Activated CD8-positive, alpha-beta memory T cell treated with anti-CD3 and anti-CD28 coated beads, Interleukin-2, amount 50 U/mL, for 4 hours (primary cell): ENCODE results near the gene TENT4B.

Source experiments
- DNase-seq: peaks from one replicate; pipeline ENCODE4 v3.0.0-alpha.2; 2020

TENT4B gene

DNA sequence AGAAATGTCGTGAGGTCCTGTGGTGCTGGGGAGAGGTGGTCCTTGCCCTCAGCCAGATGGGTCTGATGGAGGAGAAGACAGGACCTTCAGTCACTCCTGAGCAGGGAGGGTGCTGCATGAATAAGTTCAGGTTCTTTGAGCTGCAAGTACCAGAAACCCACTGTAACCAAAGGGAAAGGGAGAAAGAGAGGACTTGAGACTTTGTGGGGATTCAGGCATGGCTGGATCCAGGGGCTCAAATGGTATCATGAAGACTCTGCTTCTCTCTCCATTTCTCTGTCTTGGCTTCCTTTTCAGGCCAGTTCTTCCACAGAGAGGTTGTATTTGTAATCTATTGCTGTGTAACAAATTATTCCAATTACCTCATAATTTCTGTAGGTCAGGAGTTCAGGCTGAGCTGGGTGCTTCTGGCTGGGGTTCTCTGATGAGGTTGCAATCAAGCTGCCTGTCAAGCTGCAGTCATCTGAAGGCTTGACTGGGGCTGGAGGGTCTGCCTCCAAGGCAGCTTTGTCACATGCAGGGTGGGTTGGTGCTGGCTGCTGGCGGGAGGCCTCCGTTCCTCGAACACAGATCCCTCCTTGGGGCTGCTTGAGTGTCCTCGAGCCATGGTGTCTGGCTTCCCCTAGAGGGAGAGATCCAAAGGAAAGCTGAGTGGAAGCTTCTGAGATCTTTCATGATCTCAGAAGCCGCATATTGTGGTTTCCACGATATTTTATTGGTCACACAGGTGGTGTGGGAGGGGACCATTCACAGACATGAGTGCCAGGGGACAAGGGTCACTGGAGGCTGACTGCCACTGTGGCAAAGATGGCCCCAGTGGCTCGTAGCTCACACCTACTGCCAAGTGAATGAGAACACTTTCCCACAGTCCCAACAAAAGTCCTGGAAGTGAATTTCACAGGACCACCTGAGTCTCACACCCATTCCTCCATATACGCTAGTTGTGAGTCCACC lies 107.4 kb downstream of the TENT4B start:
- no peak for DNase-seq

DNA sequence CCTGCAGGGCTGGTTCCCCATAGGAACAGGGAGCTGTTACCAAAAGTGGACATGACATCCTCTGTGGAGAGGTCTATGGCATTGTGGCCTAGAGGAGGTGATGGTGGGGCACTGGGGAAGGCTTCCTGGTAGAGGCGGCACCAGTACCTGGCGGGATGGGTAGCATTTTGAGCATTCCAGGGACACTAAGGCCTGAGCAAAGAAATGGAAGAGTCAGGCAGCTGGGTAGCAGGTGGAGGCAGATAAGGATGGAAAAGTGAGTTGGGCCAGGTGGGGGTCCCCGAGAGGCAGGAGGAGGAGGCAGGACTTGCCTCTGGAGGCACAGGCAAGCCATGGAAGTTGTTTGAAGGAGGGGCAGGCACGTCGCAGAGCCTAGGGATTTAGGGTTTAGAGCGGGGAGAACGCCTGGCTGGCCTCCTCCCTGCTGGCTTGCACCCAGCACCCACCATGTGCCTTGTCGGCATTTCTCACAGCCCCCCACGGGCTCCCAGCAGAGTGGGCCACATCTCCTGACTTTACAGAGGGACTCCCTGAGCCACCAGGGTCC lies 108.1 kb downstream of the TENT4B start:
- DNase-seq, result no peak

DNA sequence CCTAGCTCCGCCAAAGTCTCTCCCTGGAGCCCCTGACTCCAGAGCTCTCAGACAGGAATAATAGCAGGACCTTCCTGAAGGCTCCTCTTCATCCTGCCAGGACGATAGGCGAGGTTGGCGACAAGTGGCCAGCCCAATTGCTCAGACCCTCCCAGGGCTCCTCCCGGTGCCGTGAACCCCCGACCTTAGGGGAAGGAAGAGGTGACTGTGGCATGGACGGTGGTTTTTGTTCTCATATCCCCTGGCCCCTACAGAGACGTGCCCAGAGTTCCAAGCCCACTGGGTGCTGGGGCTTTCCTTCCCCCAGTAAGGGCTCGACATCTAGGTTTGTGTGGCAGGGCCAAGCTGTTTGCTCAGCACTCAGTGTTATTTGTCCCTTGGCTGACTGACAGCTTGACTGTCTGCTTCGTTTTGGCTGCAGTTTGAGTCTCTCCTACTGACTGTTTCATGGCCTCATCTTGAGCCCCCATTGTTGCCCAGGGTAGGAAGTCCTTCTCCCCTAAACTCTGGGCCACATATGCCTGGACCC lies 108.7 kb downstream of the TENT4B start:
- no peak for DNase-seq

- DNase-seq, result no peak
Observed at GRCh38 chr16:50263060-50263909, 110.2 kb downstream of the TENT4B start.

- DNase-seq, result no peak
Observed at GRCh38 chr16:50263940-50264929, 111.1 kb downstream of the TENT4B start.

- DNase-seq, result peak; percentile 45
Observed at GRCh38 chr16:50265260-50265659, 112.2 kb downstream of the TENT4B start.

DNA sequence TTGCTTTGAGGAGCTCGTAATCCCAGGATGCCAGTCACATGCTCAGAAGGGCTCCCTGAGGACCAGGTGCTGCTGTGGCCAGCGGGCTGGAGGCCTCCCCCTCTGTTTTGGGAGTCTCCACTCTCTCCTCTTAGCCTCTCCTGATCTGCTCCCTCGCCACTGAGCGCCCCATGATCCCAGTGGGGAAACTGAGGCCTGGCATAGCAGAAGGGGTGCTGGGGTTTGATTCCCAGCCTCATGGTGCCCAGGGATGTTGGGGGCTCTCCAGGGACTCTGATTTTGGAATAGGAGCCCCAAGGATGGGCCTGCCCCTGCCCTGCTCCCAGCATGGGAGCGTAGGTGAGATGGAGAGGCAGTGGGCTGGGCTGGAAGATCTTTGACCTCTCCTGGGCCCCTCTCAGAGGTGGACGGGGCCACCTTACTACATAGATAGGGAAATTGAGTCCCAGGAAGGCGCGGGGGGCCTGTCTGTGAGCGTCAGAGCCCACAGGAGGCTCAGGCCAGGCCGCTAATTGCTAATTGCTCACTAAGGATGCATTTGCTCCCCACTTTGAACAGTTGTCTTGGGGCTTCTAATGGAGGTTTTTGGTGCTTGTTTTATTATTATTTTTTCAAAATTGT lies 112.7 kb downstream of the TENT4B start:
- DNase-seq, result no peak

DNA sequence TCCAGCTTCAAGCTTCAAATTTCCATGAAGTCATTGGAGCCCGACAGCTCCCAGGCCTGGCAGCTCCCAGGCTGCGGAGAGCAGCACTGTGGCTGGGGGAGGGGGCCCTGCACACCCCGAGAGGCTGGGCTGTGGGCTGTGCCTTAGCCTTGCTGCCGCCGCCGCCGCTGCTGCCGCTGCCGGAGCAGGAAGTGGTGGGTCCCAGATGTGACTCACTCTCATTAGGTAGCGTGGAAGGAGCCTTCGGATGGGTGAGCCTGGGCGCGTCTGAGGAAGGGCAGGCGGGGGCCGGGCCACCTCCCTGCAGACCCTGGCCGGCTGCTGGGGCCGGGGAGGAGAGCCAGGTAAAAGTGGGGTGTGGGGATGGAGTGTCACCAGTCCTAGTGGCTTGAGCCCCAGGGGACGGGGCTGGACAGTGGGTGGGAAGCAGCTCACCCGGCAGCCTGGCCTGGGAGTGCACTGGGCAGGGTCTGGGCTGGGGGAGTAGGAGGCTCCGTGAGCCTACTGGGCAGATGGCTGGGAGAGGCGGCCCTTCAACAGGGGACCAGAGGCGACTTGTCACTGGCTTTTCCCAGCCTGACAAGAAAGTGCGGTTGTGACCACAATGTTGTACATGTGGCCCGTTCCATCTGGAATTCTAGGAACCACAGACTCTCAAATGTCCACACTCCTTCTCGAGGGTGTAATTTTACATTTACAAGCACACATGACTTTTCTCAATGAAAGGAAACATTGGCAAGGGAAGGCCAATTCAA lies 113.4 kb downstream of the TENT4B start, which contains the start of gene ADCY7:
ADCY7 (plus strand) TSS at position 215 of the 755 bp plus-strand sequence. CDS start 21,629 bp downstream, outside the sequence.
- peak; percentile 83 for DNase-seq

DNA sequence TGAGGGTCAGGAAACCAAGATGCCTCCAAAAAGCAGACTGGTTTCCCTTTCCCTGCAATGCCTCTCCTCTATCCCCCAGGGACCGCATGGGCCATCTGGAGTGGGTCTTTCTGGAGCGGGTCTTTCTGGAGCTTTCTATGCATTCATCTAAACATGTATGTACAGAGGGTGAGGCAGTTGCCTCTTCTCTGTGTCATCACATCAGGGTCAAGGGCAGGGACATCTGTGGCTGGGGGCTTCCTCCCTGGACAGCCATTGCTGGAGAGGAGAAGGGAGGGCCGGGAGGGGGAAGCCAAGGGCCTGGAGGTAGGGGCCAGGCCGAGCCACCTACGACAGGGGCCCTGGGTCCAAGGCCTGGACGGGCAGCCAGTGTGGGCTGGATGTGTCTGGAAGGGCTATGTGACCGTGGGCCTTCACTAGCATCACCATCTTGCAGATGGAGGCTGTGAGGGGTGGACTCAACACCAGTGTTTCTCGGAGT lies 114.1 kb downstream of the TENT4B start:
- DNase-seq, result no peak

DNA sequence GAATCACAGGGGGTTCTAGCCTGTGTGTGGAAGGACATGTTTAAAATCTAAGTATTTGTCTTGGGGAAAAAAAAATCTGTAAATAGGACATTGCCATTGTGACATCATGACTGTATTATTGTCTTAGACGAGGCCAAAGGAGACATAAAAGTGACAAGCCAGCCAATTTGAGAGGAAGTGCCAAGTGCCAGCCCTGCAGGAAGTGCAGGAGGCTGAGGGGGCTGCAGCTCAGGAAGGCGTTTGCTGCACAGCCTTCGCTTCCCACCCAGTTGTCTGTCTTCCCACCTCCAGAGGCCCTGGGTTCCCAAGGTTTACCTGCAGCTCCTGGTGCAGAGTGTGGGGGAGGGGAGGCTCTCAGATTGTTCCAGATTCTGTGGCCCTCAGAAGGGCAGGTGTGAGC lies 114.5 kb downstream of the TENT4B start:
- no peak for DNase-seq

- DNase-seq, result no peak
Observed at GRCh38 chr16:50268352-50268751, 115.2 kb downstream of the TENT4B start.

DNA sequence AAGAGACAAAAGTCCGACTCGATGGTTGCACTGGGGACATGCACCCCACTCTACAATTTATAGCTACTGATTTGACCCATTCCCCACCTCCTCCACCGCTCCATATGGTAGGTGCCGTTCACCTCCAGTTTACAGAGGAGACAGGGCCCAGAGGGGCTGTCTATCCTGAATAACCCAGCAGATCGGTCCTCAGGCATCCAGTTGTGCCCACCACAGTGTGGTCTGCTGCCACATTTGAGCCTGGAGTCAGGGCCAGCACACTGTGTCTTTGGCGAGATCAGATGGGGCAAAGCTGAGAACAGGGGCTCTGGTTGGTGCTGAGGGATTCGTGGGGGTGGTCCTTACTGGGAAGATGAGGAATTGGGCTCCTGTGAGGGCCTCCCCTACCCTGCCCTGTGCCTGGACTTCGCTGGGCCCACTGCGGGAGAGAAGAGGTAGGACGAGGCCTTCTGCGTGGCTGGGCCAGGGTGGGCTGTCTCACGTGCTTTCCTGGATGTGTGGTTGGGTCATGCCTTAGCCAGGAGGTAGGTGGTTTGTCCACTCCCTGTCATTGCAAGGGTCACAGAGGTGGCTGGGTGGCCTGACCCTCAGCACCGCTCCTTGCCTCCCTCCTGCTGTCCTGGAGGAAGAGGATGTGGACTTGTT lies 116.1 kb downstream of the TENT4B start:
- no peak for DNase-seq

DNA sequence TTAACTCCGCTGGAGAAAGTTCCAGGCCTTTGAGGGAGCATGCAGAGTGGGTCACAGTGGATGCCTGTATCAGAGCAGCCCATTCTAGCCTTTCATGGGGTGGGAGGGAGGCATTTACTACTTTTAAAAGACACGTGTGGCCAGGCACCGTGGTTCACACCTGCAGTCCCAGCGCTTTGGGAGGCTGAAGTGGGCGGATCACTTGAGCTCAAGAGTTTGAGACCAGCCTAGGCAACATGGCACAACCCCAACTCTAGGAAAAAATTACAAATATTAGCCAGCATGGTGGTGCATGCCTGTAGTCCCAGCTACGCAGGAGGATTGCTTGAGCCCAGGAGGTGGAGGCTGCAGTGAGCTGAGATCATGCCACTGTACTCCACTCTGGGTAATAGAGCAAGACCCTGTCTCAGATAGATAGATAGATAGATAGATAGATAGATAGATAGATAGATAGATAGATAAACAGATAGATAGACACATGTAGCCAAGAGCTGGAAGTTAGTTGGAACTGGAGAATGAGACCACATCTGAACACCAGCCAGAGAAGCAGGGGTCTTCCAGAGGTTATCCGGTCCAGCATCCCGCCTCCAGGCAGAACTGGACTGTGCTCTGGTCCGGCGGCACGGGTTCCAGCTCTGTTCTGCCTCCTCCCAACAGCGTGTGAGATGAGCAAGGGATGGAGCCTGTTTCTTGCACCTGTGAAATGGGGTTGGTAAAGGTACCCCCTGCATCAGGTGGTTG lies 116.8 kb downstream of the TENT4B start:
- no peak for DNase-seq

GRCh38 chr16:50270510-50271147 lies 117.5 kb downstream of the TENT4B start:
- no peak for DNase-seq

DNA sequence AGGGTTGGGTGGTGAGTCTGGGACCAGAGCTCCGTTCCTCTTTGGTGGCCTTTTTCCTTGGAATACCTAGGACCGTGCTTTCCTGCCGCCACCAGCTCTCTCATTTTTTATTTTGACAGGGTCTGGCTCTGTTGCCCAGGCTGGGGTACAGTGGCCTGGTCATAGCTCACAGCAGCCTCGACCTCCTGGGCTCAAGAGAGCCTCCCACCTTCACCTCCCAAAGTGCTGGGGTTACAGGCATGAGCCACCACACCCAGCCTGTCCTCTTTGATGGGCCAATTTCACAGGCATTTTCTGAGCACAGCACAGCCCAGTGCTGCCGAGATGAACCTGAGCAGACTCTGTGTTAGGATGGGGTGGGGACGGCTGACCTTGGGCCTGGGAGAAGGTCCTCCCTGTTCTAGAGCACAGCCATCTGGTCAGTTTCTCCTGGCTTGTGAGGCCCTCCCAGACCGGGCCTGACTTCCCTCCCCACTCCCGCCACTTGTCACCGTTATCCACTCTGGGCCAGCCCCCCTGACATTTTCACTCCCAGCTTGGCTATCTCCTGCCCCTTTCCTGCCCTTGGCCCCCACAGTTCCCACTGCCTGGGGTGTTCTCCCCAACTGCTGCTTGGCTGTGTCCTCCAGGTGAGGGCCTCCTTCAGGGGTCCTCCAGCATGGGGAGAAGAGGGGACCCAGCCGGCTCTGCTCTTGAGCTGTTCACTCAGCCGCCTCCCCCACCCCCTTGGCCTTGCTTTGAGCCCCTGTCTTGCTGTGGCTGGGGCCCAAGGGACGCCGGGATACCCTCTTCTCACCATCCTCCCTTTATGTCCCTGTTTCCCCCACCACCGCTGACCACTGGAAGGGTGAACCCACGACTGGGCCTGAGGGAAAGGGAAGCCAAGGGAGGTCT lies 118.3 kb downstream of the TENT4B start:
- no peak for DNase-seq

GRCh38 chr16:50272111-50272571 lies 119.0 kb downstream of the TENT4B start:
- DNase-seq, result no peak

- DNase-seq, result no peak
Observed at GRCh38 chr16:50272687-50273381, 119.7 kb downstream of the TENT4B start.
